ENCODE measurements around the gene MDM2.
A peak's percentile ranks its signal among the peaks of the same experiment; 100 is the strongest.
"Not testable (repeated sequence)": the region's sequence is repeated elsewhere in the genome, so short reads cannot be mapped to it uniquely, and the experiment has no call there.

Gene MDM2

GRCh38 chr12:68807274-68807575, 752 bp upstream of the MDM2 start:
- DNase-seq, result peak; percentile 57

- peak; percentile 83 for DNase-seq
Observed at GRCh38 chr12:68808388-68809189, 612 bp downstream of the MDM2 start.

- no peak for DNase-seq
Observed at GRCh38 chr12:68809190-68810026, 1.4 kb downstream of the MDM2 start.

- DNase-seq, result not testable (repeated sequence)
Observed at GRCh38 chr12:68810027-68810389, 2.0 kb downstream of the MDM2 start.

- DNase-seq, result not testable (repeated sequence)
Observed at GRCh38 chr12:68811573-68811972, 3.6 kb downstream of the MDM2 start.

DNA sequence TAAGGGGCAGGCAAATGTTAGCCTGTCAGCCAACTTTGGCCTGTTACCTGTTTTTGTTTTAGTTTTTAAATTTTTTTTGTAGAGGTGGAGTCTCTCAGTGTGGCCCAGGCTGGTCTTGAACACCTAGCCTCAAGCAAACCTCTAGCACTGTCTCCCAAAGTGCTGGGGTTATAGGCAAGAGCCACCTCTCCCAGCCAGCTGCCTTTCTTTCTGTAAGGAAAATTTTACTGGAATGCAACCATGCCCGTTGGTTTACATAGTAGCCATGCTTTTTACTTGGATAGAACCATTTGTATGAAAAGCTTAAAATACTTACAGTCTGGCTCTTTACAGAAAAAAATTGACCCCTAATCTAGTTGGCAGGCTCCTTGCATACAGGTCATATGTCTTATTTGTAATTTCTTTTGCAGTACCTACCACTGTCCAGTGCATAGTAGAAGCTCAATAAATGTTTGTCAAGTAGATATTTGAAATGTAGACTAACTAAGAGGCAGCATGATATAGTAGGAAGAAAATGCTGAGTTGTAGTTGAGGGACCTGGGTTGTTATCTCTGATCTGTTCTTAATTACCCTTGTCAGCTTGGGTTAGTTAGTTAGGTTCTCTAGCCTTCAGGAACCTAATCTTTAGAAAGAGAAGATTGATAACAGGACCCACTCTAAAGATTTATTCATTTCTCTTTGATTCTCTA, 4.7 kb downstream of the MDM2 start:
- DNase-seq, result no peak

GRCh38 chr12:68813242-68813593, 5.2 kb downstream of the MDM2 start:
- no peak for DNase-seq

DNA sequence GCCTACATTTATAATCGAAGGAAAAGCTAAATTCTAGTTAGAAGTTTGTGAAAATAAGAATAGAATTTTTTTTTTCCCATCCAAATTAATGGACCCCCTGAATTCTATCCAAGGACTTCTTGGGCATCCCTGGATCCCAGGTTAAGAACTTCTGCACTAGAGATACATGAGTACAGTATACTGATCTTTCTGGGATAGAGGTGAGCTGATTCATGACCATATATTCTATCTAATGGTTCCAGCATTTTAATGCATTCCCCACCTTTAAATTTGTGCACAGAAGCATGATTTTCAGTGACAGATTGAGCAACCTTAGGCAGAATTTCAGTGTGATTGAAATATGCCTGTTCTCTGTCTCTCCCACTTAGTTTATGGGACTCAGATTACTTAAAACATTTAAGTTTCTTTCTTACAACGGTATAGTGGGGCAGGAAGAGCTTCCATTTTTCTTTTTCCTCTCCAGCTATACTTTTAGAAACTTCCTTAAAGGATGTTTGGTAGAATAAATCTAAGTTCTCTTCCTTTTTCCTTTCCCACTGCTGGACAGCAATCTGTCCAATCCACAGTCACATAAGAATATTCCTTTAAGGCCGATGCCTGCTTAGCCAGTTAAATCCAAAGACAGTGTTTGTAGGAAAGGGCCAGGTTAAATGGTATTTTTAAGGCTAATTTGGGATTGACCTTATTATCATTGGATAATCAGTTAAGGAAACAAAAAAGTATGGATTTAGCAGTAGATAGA, 6.7 kb downstream of the MDM2 start:
- no peak for DNase-seq

- no peak for DNase-seq
Observed at GRCh38 chr12:68815232-68815927, 7.4 kb downstream of the MDM2 start.

DNA sequence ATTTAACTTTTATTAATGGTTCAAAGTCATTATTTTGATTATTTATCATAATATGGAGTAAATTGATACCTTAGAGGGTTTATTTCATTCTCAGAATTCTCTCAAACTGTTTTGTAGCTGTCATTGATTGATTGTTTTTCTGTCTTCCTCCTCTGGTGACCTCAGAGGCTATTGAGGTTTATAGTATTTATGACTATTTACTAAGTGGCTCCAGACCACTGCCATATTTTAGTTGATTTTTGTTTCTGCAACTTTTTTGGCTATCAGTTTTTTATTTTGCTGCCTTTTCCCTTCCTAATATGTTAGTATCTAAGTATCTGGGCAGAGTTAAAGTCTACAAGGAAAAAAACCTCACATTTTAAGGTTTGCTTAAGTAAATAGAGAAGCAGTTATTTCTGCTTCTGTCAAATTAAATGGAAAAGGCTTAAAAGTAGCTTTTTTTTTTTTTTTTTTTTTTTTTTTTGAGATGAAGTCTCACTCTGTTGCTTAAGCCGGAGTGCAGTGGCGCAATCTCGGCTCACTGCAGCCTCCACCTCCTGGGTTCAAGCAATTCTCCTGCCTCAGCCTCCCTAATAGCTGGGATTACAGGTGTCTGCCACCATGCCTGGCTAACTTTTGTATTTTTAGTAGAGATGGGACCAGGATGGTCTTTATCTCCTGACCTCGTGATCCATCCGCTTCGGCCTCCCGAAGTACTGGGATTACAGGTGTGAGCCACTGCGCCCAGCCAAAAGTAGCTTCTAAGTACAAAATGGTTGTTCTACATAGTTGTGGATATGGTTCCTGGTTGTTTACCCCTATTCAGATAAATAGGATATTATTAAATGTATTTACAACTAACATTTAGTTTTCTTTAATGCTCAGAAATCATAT, 8.2 kb downstream of the MDM2 start:
- no peak for DNase-seq

DNA sequence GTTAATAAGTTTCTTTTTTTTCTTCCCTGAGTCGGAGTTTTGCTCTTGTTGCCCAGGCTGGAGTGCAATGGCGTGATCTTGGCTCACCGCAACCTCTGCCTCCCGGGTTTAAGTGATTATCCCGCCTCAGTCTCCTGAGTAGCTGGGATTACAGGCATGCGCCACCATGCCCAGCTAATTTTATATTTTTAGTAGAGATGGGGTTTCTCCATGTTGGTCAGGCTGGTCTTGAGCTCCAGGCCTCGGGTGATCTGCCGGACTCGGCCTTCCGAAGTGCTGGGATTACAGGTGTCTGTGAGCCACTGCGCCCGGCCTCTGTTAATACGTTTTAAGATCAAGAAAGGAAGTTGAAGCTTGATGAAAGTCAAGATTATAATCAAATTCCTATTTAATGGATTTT, 11.5 kb downstream of the MDM2 start:
- not testable (repeated sequence) for DNase-seq

DNA sequence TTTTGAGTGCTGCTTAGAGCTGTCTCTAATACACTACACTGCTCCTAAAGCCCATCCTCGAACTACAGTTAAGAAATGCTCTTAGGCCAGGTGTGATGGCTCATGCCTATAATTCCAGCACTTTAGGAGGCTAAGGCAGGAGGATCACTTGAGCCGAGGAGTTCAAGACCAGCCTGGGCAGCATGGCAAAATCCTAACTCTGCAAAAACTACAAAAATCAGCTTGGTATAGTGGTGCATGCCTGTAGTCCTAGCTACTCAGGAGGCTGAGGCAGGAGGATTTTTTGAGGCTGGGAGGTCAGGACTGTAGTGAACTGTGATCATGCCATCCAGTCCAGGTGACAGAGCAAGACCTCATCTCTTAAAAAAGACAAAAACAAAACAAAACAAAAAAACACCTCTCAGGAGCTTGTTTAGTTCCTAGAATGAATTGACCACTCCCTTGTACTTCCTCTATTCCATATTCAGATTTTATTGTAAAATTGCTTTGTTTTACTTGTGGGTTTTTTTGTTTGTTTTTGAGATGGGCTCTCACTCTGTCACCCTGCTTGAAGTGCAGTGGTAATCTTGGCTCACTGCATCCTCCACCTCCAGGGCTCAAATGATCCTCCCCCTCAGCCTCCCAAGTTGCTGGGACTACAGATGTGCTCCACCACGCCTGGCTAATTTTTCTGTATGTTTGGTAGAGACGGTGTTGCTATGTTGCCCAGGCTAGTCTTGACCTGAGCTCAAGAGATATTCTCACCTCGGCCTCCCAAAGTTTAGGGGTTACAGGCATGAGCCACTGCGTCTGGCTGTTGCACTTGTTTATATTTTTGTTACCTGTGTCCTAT, 13.6 kb downstream of the MDM2 start:
- DNase-seq, result no peak

GRCh38 chr12:68823696-68824095, 15.7 kb downstream of the MDM2 start:
- DNase-seq, result no peak

DNA sequence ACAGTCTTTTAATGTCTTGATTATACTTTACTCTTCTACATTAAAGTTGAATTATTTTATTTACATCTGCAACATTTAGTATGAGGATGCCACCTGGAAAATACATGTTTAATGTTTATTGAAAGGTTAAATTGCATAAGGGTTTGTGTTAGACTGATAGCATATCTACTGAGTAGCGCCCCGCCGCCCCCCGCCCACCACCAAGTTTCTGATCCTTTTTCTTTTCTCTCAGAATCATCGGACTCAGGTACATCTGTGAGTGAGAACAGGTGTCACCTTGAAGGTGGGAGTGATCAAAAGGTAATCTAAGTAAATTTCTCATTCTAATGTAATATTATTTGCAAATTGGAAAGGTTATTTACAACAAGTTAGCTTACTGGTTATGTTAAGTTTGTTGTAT, 16.2 kb downstream of the MDM2 start:
- no peak for DNase-seq

DNA sequence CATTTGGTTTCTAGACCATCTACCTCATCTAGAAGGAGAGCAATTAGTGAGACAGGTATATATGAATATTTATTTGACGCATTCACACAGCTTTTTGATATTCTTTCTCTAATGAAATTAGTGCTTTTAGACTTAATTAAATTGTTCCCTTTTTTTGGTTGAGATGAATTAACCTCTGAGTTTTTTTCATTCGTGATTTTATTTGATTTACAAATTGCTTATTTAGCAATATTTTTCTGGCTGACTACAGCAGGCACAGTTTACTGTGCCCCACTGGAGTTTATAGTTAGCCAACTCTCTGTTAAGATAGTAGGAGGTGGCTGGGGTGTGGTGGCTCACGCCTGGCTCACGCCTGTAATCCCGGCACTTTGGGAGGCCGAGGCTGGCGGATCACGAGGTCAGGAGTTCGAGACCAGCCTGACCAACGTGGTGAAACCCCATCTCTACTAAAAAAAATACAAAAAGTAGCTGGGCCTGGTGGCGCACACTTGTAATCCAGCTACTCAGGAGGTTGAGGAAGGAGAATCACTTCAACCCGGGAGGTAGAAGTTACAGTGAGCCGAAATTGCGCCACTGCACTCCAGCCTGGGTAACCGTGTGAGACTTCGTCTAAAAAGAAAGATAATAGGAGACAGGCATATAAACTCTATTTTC, 16.7 kb downstream of the MDM2 start:
- DNase-seq, result no peak

DNA sequence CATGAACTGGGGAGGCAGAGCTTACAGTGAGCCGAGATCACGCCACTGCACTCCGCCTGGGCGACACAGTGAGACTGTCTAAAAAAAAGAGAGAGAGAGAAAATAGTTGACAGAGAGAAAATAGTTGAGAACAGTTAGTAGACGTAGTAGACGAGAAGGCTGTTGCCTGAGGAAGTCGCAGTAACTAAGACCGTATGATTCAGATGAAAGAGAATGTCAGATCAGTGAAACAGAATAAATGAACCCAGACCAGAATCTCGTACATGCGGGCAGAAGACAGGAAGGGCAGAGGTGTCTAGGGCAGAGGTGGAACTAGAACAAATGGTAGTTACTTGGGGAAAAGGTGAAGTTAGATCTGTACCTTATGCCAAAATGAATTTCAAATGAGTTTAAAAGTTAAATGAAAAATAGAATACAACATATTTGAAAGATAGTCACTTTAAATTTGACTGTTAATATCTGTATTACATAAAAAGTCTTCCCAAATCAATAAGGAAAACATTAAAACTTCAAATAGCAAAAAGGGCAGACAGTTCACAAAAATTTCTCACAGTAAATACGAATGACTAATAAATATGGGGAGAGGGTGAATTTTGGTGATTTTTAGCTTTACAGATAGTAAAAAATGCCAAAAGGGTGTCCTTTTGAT, 17.7 kb downstream of the MDM2 start:
- DNase-seq, result no peak

- DNase-seq, result no peak
Observed at GRCh38 chr12:68827895-68828671, 20.1 kb downstream of the MDM2 start.

- DNase-seq, result no peak
Observed at GRCh38 chr12:68828672-68829068, 20.7 kb downstream of the MDM2 start.

- DNase-seq, result no peak
Observed at GRCh38 chr12:68831272-68831671, 23.3 kb downstream of the MDM2 start.
